ENCODE data around the gene MRC2. TPM values are rescaled to one million over a fixed set of nuclear protein-coding genes. Genes with fewer than 3 reads are reported as not detected.

MRC2 gene
- total RNA-seq, 1 donor from 2014 or later, result 150 TPM

Other genes starting within 250 kb of the MRC2 start
- not detected in 2 replicates for gene EFCAB3, start 247.1 kb upstream of the MRC2 start, total RNA-seq
- 22.4 and 29.5 TPM in 2 replicates for gene METTL2A, start 203.8 kb upstream of the MRC2 start, total RNA-seq
- 43.2 and 85.4 TPM in 2 replicates for gene TLK2, start 148.8 kb upstream of the MRC2 start, total RNA-seq
- 0.17 and 0.60 TPM in 2 replicates for gene MARCHF10, start 180.6 kb downstream of the MRC2 start, total RNA-seq